WTC11 (cell line): ENCODE measurements around the gene DCTN5. TPM values are rescaled to one million over a fixed set of nuclear protein-coding genes. Genes with fewer than 3 reads are reported as not detected.
A peak's percentile ranks its signal among the peaks of the same experiment; 100 is the strongest.

ENCODE experiments used
- ATAC-seq: fragments of 200-7000 bp; cut with Tn5 transposase; 2 replicates; pipeline ENCODE4 v1.10.0; 2021; ENCODE audit warnings: mild to moderate bottlenecking, moderate library complexity
- CTCF ChIA-PET: fragments of 300-600 bp; sonication (Branson Sonifier 250); formaldehyde crosslinking; loops from one replicate; lab custom pipeline; 2021; ENCODE audit warnings: antibody characterized with exemption; lab: Charles Lee
- POLR2A ChIA-PET: fragments of 350-600 bp; sonication (Branson Sonifier 250); formaldehyde crosslinking; loops from one replicate; lab custom pipeline; 2021; ENCODE audit warnings: antibody characterized with exemption; lab: Charles Lee
- DNase-seq: peaks from one replicate; pipeline ENCODE4 v3.0.0; 2021; ENCODE audit warnings: low spot score
- H3K27ac Mint-ChIP-seq: 2 replicates; pipeline ENCODE4 v1.8.0; 2021; ENCODE audit warnings: mixed read lengths
- H3K27me3 Mint-ChIP-seq: 2 replicates; pipeline ENCODE4 v1.8.0; 2021; ENCODE audit warnings: low read depth, mild to moderate bottlenecking, moderate library complexity, mixed read lengths
- H3K36me3 Mint-ChIP-seq: 2 replicates; pipeline ENCODE4 v1.8.0; 2021; ENCODE audit warnings: mixed read lengths
- H3K4me1 Mint-ChIP-seq: 2 replicates; pipeline ENCODE4 v1.8.0; 2022; ENCODE audit warnings: mixed read lengths
- H3K4me3 Mint-ChIP-seq: 2 replicates; pipeline ENCODE4 v1.8.0; 2021; ENCODE audit warnings: mild to moderate bottlenecking, moderate library complexity, mixed read lengths
- H3K9me3 Mint-ChIP-seq: 2 replicates; pipeline ENCODE4 v1.8.0; 2021; ENCODE audit warnings: mixed read lengths
- CREB1 ChIP-seq: sonication (generic); formaldehyde crosslinking; IDR thresholded peaks from 2 replicates; pipeline ENCODE4 v1.8.0; 2023; ENCODE audit warnings: mild to moderate bottlenecking, missing genetic modification reagents
- EMX1 ChIP-seq: fragments of 250-450 bp; sonication (Bioruptor Pico); IDR thresholded peaks from 2 replicates; pipeline ENCODE4 v1.8.0; 2021; ENCODE audit warnings: mild to moderate bottlenecking
- FOXP1 ChIP-seq: sonication (generic); formaldehyde crosslinking; IDR thresholded peaks from 2 replicates; pipeline ENCODE4 v1.8.0; 2022; ENCODE audit warnings: missing genetic modification reagents, mild to moderate bottlenecking, moderate library complexity, borderline replicate concordance
- TP53 ChIP-seq: sonication (generic); formaldehyde crosslinking; IDR thresholded peaks from 2 replicates; pipeline ENCODE4 v1.8.1; 2023; ENCODE audit warnings: mild to moderate bottlenecking, missing genetic modification reagents
- total RNA-seq: library from RNA; stranded (reverse); gene quantifications from 3 replicates; pipeline ENCODE4 v1.2.3, GENCODE V29; 2021
- TF ChIP-seq, protein P1 (sequence below): sonication (generic); formaldehyde crosslinking; IDR thresholded peaks from 2 replicates; pipeline ENCODE4 v1.8.1; 2022; ENCODE audit warnings: missing genetic modification reagents, borderline replicate concordance
- TF ChIP-seq, protein P2 (sequence below): fragments of 250-450 bp; sonication (Bioruptor Pico); IDR thresholded peaks from 2 replicates; pipeline ENCODE4 v1.9.0; 2021; ENCODE audit warnings: mild to moderate bottlenecking
- TF ChIP-seq, protein P3 (sequence below): sonication (generic); formaldehyde crosslinking; IDR thresholded peaks from 2 replicates; pipeline ENCODE4 v1.8.1; 2022; ENCODE audit warnings: mild to moderate bottlenecking, missing genetic modification reagents, moderate library complexity, borderline replicate concordance
- TF ChIP-seq, protein P4 (sequence below): sonication (generic); formaldehyde crosslinking; IDR thresholded peaks from 2 replicates; pipeline ENCODE4 v1.8.0; 2023; ENCODE audit warnings: missing genetic modification reagents, mild to moderate bottlenecking, borderline replicate concordance
- TF ChIP-seq, protein P5 (sequence below): sonication (generic); formaldehyde crosslinking; IDR thresholded peaks from 2 replicates; pipeline ENCODE4 v1.8.0; 2023; ENCODE audit warnings: mild to moderate bottlenecking, missing genetic modification reagents
- TF ChIP-seq, protein P6 (sequence below): sonication (generic); formaldehyde crosslinking; conservative IDR thresholded peaks from 2 replicates; pipeline ENCODE4 v1.8.1; 2023; ENCODE audit warnings: mild to moderate bottlenecking, low read depth, missing genetic modification reagents, moderate library complexity

The DCTN5 gene
- total RNA-seq, 1 experiment from 2014 or later: 65.8 TPM

DNA sequence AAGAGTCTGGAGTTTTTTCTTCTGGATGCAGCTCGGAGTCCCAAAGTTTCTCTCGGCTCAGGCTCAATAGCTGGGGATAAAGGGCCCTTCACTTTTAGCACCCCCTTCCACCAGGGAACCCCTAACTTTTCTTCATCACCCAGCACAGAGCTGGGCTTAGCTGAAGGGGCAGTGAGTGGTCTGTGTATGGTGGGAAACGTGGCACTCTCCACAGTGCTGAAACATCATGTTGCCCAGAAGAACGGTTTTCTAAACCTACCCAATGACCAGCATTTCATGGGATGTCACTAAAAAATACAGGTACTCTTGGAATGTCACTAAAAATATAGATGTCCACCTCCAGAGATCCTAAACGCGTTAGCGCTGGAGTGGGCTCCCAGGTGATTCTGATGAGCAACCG, 59.8 kb downstream of the DCTN5 start:
- H3K9me3 Mint-ChIP-seq: peaks cover 12% of the 10 kb centered on the region
- ChIA-PET POLR2A (no interaction called here), CTCF (interaction anchor here (0.8 to 2.5 kb wide), 3 partner anchors 11 to 27 kb away, joined by 3 to 18 read pairs (median 3); no protein-coding TSS in a partner anchor)
- peaks cover 16% of the 10 kb centered on the region for H3K27me3 Mint-ChIP-seq
- H3K36me3 Mint-ChIP-seq: peaks cover 7% of the 10 kb centered on the region
- TF ChIP-seq, protein P1, sequence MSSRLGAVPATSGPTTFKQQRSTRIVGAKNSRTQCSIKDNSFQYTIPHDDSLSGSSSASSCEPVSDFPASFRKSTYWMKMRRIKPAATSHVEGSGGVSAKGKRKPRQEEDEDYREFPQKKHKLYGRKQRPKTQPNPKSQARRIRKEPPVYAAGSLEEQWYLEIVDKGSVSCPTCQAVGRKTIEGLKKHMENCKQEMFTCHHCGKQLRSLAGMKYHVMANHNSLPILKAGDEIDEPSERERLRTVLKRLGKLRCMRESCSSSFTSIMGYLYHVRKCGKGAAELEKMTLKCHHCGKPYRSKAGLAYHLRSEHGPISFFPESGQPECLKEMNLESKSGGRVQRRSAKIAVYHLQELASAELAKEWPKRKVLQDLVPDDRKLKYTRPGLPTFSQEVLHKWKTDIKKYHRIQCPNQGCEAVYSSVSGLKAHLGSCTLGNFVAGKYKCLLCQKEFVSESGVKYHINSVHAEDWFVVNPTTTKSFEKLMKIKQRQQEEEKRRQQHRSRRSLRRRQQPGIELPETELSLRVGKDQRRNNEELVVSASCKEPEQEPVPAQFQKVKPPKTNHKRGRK (CRISPR knock-in tag): no peak
- TF ChIP-seq, protein P2, sequence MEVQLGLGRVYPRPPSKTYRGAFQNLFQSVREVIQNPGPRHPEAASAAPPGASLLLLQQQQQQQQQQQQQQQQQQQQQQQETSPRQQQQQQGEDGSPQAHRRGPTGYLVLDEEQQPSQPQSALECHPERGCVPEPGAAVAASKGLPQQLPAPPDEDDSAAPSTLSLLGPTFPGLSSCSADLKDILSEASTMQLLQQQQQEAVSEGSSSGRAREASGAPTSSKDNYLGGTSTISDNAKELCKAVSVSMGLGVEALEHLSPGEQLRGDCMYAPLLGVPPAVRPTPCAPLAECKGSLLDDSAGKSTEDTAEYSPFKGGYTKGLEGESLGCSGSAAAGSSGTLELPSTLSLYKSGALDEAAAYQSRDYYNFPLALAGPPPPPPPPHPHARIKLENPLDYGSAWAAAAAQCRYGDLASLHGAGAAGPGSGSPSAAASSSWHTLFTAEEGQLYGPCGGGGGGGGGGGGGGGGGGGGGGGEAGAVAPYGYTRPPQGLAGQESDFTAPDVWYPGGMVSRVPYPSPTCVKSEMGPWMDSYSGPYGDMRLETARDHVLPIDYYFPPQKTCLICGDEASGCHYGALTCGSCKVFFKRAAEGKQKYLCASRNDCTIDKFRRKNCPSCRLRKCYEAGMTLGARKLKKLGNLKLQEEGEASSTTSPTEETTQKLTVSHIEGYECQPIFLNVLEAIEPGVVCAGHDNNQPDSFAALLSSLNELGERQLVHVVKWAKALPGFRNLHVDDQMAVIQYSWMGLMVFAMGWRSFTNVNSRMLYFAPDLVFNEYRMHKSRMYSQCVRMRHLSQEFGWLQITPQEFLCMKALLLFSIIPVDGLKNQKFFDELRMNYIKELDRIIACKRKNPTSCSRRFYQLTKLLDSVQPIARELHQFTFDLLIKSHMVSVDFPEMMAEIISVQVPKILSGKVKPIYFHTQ (CRISPR knock-in tag): no peak
- TF ChIP-seq, protein P3, sequence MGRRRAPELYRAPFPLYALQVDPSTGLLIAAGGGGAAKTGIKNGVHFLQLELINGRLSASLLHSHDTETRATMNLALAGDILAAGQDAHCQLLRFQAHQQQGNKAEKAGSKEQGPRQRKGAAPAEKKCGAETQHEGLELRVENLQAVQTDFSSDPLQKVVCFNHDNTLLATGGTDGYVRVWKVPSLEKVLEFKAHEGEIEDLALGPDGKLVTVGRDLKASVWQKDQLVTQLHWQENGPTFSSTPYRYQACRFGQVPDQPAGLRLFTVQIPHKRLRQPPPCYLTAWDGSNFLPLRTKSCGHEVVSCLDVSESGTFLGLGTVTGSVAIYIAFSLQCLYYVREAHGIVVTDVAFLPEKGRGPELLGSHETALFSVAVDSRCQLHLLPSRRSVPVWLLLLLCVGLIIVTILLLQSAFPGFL: no peak
- TF ChIP-seq TP53 (CRISPR knock-in tag): no peak
- TF ChIP-seq, protein P4, sequence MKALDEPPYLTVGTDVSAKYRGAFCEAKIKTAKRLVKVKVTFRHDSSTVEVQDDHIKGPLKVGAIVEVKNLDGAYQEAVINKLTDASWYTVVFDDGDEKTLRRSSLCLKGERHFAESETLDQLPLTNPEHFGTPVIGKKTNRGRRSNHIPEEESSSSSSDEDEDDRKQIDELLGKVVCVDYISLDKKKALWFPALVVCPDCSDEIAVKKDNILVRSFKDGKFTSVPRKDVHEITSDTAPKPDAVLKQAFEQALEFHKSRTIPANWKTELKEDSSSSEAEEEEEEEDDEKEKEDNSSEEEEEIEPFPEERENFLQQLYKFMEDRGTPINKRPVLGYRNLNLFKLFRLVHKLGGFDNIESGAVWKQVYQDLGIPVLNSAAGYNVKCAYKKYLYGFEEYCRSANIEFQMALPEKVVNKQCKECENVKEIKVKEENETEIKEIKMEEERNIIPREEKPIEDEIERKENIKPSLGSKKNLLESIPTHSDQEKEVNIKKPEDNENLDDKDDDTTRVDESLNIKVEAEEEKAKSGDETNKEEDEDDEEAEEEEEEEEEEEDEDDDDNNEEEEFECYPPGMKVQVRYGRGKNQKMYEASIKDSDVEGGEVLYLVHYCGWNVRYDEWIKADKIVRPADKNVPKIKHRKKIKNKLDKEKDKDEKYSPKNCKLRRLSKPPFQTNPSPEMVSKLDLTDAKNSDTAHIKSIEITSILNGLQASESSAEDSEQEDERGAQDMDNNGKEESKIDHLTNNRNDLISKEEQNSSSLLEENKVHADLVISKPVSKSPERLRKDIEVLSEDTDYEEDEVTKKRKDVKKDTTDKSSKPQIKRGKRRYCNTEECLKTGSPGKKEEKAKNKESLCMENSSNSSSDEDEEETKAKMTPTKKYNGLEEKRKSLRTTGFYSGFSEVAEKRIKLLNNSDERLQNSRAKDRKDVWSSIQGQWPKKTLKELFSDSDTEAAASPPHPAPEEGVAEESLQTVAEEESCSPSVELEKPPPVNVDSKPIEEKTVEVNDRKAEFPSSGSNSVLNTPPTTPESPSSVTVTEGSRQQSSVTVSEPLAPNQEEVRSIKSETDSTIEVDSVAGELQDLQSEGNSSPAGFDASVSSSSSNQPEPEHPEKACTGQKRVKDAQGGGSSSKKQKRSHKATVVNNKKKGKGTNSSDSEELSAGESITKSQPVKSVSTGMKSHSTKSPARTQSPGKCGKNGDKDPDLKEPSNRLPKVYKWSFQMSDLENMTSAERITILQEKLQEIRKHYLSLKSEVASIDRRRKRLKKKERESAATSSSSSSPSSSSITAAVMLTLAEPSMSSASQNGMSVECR (CRISPR knock-in tag): no peak
- TF ChIP-seq, protein P5, sequence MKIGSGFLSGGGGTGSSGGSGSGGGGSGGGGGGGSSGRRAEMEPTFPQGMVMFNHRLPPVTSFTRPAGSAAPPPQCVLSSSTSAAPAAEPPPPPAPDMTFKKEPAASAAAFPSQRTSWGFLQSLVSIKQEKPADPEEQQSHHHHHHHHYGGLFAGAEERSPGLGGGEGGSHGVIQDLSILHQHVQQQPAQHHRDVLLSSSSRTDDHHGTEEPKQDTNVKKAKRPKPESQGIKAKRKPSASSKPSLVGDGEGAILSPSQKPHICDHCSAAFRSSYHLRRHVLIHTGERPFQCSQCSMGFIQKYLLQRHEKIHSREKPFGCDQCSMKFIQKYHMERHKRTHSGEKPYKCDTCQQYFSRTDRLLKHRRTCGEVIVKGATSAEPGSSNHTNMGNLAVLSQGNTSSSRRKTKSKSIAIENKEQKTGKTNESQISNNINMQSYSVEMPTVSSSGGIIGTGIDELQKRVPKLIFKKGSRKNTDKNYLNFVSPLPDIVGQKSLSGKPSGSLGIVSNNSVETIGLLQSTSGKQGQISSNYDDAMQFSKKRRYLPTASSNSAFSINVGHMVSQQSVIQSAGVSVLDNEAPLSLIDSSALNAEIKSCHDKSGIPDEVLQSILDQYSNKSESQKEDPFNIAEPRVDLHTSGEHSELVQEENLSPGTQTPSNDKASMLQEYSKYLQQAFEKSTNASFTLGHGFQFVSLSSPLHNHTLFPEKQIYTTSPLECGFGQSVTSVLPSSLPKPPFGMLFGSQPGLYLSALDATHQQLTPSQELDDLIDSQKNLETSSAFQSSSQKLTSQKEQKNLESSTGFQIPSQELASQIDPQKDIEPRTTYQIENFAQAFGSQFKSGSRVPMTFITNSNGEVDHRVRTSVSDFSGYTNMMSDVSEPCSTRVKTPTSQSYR: no peak
- TF ChIP-seq CREB1: no peak
- no peak for TF ChIP-seq EMX1 (CRISPR knock-in tag)
- TF ChIP-seq, protein P6, sequence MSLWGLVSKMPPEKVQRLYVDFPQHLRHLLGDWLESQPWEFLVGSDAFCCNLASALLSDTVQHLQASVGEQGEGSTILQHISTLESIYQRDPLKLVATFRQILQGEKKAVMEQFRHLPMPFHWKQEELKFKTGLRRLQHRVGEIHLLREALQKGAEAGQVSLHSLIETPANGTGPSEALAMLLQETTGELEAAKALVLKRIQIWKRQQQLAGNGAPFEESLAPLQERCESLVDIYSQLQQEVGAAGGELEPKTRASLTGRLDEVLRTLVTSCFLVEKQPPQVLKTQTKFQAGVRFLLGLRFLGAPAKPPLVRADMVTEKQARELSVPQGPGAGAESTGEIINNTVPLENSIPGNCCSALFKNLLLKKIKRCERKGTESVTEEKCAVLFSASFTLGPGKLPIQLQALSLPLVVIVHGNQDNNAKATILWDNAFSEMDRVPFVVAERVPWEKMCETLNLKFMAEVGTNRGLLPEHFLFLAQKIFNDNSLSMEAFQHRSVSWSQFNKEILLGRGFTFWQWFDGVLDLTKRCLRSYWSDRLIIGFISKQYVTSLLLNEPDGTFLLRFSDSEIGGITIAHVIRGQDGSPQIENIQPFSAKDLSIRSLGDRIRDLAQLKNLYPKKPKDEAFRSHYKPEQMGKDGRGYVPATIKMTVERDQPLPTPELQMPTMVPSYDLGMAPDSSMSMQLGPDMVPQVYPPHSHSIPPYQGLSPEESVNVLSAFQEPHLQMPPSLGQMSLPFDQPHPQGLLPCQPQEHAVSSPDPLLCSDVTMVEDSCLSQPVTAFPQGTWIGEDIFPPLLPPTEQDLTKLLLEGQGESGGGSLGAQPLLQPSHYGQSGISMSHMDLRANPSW: no peak
- no peak for TF ChIP-seq FOXP1 (CRISPR knock-in tag)
- H3K4me3 Mint-ChIP-seq: no peak overlapping the region
- DNase-seq (no peak), ATAC-seq (peak; percentile 47)
- peaks cover 15% of the 10 kb centered on the region for H3K4me1 Mint-ChIP-seq
- H3K27ac Mint-ChIP-seq: no peak overlapping the region; the same call in 1 of the 2 replicates
